ENCODE results near the gene PPP1R16B.

DNA sequence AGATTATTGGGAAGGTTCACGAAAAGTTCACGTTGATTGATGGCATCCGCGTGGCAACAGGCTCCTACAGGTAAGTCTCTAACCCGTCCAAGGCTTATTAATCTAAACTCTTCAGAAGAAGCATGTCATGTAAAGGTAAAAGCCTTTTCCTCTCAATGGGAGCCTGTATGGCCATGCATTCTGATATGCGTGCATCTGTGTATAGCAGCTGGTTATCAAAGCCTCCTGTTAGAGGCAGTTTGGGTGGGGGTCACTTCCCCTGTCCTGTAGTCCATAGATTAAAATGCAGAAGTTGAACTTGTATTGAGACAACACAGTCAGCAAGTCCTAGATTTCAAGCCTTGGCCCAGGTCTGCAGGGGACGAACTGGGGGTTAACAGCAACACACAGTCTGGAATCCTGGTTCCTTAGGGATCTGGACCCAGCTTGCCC, 142.4 kb downstream of the PPP1R16B start:
- TF ChIP-seq SPI1 (IDR thresholded peaks at IDR 0.05; ENCODE audit: low read depth, low read length), result no peak
- TF ChIP-seq POLR2AphosphoS5 (IDR thresholded peaks at IDR 0.05; ENCODE audit: low read depth, low read length), result no peak
- no peak for TF ChIP-seq POLR2A (IDR thresholded peaks at IDR 0.05; ENCODE audit: low read depth, low read length)
- TF ChIP-seq TAF1 (IDR thresholded peaks at IDR 0.05; ENCODE audit: low read depth, low read length), result no peak
- no peak for TF ChIP-seq POU2F2 (IDR thresholded peaks at IDR 0.05; ENCODE audit: low read depth, low read length)

All from GM12891 (cell line).